GM10847 (cell line): ENCODE results near the gene MCOLN3.

ENCODE experiments used
- POLR2A ChIP-seq: IDR thresholded peaks from 2 replicates; pipeline ENCODE4 v1.6.1; 2011; ENCODE audit not compliant: insufficient read length; ENCODE audit errors: extremely low read depth

The MCOLN3 gene

GRCh38 chr1:85048296-85049064, at the start of gene MCOLN3:
Gene MCOLN3 (minus strand): TSS chr1:85048500. CDS start chr1:85045360, 3,140 bp downstream.
- peak; percentile 21 for TF ChIP-seq POLR2A

- no peak for TF ChIP-seq POLR2A
These were observed 45.3 kb upstream of the MCOLN3 start for GRCh38 chr1:85093644-85094043.

GRCh38 chr1:85091671-85092280, 43.5 kb upstream of the MCOLN3 start:
- TF ChIP-seq POLR2A = no peak

GRCh38 chr1:85090225-85090624, 41.9 kb upstream of the MCOLN3 start:
- no peak for TF ChIP-seq POLR2A

- TF ChIP-seq POLR2A = no peak
These were observed 40.9 kb upstream of the MCOLN3 start for GRCh38 chr1:85089203-85089602.

GRCh38 chr1:85088408-85088784, 40.1 kb upstream of the MCOLN3 start:
- no peak for TF ChIP-seq POLR2A

GRCh38 chr1:85087659-85088407, 39.5 kb upstream of the MCOLN3 start:
- no peak for TF ChIP-seq POLR2A

GRCh38 chr1:85085417-85085816, 37.1 kb upstream of the MCOLN3 start:
- no peak for TF ChIP-seq POLR2A

GRCh38 chr1:85078903-85079302, 30.6 kb upstream of the MCOLN3 start:
- no peak for TF ChIP-seq POLR2A

GRCh38 chr1:85074365-85074964, 26.2 kb upstream of the MCOLN3 start:
- no peak for TF ChIP-seq POLR2A

- no peak for TF ChIP-seq POLR2A
These were observed 22.7 kb upstream of the MCOLN3 start for GRCh38 chr1:85070972-85071492.

- TF ChIP-seq POLR2A = no peak
These were observed 20.5 kb upstream of the MCOLN3 start for GRCh38 chr1:85068846-85069245.

GRCh38 chr1:85065550-85065949, 17.2 kb upstream of the MCOLN3 start:
- TF ChIP-seq POLR2A = no peak

- no peak for TF ChIP-seq POLR2A
These were observed 14.2 kb upstream of the MCOLN3 start for GRCh38 chr1:85062425-85063026.
